HG03025 (cell line): ENCODE results near the gene MED22.
A peak's percentile ranks its signal among the peaks of the same experiment; 100 is the strongest.
"Not testable (repeated sequence)": the region's sequence is repeated elsewhere in the genome, so short reads cannot be mapped to it uniquely, and the experiment has no call there.

ENCODE experiments used
- ATAC-seq: cut with Tn5 transposase; IDR thresholded peaks from one replicate; pipeline ENCODE4 v1.9.1; 2021; ENCODE audit warnings: mild to moderate bottlenecking, moderate library complexity; ENCODE audit not compliant: unreplicated experiment, low FRiP score

MED22 gene

DNA sequence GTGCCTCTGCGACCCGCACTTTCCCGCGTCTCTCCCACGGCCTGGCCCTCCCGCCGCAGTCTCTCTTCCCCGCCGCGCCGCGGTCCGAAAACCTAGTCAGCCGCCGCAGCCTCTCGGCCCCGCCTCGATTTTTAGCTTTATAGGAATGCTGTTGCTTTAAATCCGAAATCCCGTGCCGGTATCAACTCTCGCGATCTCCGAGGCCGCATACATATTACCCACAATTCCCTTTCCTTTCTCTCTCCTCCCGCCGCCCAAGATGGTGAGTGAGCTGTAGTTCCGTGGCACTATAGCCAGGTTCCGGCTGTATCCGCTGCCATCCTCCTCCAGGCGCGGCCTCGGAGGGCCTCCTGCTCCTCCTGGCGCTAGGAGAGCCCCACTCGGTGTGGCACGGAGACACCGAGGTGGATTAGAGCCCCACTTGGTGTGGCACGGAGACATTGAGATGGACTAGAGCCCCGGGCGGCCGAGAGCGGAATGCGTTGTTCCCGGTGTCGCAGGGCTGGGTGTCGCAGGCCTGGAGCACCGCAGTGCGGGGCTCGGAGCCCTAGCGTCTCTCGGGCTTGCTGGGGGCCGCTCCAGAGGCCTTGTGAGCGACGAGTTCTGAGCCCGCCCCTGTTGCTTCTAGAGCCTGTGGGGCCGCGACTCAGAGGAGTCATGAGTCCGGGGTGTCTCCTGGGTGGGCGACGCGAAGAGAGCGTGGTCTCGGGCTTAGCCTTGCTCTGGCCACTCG lies at the start of gene MED22, which contains the start of gene RPL7A:
Gene MED22, minus strand, starts transcription at position 147 of the 733 bp plus-strand sequence. CDS start 1,469 bp downstream, outside the sequence.
Gene RPL7A, plus strand, starts transcription at position 234 of the 733 bp plus-strand sequence. Its CDS starts 26 bp downstream, at position 260.
- peak; percentile 60 for ATAC-seq

GRCh38 chr9:133397370-133397769 lies 49.4 kb upstream of the MED22 start:
- no peak for ATAC-seq

DNA sequence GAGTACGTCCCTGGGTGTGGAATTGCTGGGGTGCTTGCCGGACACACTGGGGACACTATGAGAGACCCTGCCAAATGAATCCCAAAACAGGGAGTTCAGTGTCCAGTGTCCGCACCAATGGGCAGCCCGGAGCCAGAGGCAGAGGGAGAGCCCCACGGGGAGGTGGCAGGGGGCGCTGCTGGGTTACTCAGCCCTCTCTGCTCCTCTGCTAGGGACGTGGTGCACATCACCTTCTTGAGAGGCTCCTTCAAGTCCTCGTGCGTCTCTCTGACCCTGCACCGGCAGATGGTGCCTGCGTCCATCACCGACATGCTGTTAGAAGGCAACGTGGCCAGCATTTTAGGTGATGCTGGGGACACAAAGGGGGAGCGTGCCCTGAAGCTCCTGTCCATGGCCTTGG lies 49.0 kb upstream of the MED22 start:
- ATAC-seq, result no peak

DNA sequence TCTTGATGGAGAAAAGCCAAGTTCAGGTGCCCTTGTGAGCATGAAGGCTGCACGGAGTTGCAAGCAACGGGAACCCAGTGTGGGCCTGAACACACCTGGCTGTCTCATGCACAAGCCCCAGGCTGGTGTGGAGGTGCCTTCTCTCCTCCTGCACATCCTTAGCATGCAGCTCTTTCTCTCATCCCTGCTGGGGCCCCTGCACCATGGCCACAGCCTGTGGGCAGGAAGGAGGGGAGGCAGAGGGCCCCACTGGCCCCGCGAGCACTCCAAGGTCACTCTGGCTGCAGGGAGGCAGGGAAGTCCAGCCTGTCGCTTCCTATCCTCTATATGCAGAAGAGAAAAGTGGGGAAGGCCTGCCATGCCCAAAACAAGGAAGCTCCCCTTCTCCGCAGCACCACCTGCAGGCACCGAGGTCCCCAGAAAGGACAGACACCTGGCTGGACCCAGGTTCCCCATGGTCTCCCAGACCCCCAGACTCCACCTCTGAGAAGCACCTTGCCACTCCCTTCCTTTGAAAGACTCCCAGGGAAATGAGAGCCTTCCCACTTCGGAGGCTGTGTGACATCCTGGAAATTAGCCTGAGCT lies 46.8 kb upstream of the MED22 start:
- no peak for ATAC-seq

DNA sequence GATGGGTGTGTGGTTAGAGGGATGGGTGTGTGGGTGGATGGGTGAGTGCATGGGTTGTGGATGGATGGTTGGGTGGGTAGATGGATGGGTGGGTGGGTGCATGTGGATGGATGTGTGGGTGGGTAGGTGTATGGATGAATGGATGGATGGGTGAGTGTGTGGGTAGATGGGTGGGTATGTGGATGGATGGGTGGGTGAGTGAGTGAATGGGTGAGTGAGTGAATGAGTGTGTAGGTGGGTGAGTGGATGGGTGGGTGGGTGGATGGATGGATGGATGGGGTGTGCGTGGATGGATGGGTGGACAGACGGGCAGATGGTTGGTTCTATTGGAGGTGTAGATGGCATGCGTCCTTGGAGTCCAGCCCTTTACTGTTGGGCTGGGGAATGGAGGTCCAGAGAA lies 45.5 kb upstream of the MED22 start:
- no peak for ATAC-seq

DNA sequence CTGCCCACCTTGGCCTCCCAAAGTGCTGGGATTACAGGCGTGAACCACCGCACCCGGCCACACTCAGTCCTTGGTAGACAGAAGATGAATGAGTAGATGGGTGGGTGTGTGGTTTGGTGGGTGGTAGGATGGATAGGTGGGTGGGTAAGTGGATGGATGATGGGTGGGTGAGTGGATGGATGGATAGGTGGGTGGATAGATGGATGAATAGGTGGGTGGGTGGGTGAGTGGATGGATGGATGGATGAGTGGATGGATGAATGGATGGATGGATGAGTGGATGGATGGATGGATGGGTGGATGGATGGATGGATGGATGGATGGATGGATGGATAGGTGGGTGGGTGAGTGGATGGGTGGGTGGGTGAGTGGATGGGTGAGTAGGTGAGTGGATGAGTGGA lies 44.4 kb upstream of the MED22 start:
- ATAC-seq, result not testable (repeated sequence)

DNA sequence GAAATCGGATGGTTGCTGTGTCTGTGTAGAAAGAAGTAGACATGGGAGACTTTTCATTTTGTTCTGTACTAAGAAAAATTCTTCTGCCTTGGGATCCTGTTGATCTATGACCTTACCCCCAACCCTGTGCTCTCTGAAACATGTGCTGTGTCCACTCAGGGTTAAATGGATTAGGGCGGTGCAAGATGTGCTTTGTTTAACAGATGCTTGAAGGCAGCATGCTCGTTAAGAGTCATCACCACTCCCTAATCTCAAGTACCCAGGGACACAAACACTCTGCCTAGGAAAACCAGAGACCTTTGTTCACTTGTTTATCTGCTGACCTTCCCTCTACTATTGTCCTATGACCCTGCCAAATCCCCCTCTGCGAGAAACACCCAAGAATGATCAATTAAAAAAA lies 43.5 kb upstream of the MED22 start:
- ATAC-seq, result not testable (repeated sequence)

DNA sequence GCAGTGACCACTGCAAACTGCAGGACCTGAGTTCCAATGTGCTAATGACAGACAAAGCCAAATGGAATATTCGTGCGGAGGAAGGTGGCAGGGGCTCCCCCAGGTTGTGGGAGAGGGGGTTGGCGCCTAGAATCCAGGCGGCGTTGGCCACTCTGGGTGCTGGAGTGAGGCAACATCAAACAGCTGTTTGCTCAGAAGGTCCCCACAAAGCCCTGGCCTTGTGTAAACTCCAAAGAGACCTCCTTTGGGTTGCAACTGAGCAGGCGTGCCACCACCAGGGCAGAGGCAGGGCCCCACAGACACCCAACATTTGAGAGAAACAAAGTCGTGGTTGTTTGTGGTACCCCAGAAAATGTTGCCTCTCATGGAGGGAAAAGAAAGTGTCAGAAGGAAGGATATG lies 42.8 kb upstream of the MED22 start:
- ATAC-seq, result no peak

DNA sequence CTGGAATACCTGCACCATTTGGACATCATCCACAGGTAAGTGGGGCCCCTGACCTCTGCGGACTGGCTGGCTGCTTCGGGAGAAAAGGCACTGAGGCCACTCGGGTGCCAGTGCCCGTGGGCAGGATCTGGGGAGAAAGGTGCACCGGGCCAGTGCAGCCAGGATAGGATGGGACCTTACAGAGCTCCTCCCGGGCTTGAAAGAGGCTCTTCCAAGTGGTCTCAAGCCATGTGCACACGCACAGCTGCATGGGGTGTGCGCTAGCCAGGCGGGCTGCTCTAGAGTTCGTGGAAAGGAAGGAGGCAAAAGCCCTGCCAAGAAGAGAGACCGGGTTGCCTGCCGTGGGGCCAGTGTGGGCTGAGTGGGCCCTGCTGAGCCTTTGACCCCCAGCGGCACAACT lies 41.6 kb upstream of the MED22 start:
- no peak for ATAC-seq

- no peak for ATAC-seq
These were observed 41.2 kb upstream of the MED22 start for GRCh38 chr9:133389025-133389557.

DNA sequence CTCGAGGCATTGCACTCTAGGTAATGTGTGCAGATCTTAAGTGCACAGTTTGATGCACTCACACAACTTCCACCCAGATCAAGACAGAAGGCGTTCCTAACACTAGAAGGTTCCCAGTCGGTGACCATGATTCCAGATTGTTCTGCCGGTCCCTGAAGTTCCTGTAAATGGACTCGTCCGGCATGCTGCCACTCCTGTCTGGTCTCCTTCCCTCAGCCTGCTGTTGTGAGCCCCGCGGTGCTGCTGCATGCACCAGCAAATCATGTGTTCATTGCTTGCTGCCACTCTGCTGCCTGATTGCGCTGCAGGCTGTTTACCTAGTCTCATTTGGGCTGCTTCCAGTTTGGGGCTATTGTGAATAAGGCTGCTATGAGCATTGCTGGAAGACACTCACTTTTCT lies 39.7 kb upstream of the MED22 start:
- ATAC-seq, result no peak

DNA sequence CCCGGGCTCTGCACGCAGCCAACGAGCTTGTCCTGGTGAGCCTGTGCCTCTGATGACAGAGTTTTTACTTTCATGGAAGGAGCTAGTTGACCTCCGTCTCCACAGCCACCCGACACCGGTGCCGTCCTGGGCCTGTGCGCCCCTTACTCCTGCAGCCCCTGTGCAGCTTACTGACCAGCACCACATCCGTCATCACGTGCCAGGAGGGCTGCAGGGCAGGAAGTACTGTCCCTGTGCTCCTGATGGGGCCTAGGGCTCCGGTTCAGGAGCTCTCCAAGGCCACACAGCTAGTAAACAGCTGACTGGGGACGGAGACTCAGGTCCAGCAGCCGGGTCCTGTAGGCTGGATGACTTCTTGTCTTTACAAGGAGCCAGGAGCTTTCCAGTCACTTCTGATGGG lies 38.4 kb upstream of the MED22 start:
- no peak for ATAC-seq

DNA sequence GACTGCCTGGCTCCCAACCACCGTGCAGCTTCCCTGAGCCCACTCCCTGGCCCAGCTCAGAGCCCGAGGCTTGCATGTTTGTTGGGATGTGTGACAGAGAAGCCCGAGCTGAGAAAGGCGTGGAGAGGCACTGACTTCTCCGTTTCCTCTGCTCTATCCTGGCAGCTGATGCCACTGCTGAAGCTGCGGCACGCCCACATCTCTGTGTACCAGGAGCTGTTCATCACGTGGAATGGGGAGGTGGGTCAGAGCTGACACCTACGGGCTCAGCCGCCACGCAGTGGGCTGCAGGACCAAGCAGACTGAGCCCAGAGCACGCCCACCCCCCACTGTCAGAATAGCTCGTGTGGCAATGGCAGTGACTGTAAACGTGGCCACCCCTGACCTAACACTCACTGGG lies 37.5 kb upstream of the MED22 start:
- ATAC-seq, result no peak

DNA sequence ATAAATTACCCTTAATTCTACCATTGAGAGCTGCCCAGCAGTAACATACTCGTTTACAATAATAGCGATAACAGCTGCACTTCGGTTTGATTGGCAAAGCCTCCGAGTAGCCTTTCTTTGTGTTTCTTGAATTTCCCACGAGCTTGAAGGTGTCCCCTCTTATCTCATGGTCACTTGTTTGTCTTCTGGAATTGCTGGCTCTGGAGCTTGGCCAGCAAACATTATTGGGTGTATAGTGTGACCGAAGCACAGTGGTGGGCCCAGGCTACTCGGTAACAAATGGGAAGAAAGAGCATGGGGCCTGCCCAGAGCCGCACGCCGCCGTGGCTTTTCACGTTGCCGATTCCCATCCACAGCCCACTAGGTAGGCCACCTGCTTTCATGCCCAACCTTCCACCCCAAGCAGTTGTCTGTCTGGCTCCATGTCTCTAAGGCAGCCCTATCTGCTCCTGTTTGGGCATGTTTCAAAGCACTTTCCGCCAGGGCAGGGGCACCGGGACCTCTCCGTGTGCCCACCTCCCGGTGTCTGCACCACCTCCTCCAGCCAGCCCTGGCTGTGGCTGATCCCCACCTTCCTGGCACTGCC lies 36.9 kb upstream of the MED22 start:
- ATAC-seq, result no peak

DNA sequence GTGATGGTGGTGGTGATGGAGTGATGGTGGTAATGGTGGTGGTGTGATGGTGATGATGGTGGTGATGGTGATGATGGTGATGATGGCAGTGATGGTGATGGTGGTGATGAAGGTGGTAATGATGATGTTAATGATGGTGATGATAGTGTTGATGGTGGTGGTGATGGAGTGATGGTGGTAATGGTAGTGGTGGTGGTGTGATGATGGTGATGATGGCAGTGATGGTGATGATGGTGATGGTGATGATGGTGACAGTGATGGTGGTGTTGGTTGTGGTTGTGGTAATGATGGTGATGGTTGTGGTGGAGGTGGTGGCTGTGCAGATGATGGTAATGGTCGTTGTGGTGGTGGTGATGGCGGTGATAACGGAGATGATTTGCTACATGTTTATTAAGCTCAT lies 35.5 kb upstream of the MED22 start:
- no peak for ATAC-seq

- no peak for ATAC-seq
These were observed 34.7 kb upstream of the MED22 start for GRCh38 chr9:133382507-133383141.

DNA sequence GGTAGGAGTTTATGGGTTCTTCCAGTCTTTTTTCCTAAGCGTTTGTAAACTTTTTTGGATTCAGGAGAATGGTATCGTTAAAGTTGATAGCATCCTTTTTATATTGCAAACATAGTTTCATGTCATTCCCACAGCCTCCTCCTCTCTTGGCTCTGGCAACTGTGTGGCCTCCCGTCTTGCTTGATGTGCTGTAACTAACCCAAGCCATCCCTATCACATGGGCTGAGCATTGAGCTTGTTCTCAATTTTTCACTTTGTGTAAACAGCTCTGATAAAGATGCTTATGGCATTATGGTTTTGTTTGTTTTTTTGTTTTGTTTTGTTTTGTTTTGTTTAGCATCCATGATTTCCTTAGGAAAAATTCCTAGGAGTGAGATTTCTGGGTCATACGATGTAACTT lies 32.8 kb upstream of the MED22 start:
- ATAC-seq, result no peak

- ATAC-seq, result no peak
These were observed 31.5 kb upstream of the MED22 start for GRCh38 chr9:133379153-133380086.

DNA sequence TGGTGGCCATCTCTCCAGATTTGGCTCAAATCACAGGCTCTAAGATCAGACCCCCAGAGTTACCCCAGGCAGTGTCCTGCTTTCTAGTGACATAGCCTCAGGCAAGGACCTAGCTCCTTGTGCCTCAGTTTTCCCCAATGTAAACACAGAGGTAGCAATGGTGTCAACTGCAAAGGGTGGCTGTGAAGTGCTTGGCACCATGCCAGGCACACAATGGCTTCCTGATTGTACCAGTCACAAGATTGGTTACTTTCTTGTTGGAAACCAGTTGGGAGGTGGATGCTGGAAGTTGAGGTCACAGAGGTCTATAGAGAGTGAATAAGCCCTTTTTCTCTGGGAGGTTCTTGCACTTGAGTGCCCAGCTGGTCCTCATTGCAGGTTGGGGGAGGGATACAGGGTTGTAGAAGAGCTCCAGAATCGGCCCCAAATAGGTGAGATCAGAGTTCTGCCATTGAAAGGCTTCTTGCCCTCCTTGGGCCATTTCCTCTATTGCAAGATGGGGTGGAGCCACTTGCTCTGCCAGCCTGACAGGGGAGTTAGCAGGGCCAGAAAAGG lies 30.6 kb upstream of the MED22 start:
- ATAC-seq, result no peak

DNA sequence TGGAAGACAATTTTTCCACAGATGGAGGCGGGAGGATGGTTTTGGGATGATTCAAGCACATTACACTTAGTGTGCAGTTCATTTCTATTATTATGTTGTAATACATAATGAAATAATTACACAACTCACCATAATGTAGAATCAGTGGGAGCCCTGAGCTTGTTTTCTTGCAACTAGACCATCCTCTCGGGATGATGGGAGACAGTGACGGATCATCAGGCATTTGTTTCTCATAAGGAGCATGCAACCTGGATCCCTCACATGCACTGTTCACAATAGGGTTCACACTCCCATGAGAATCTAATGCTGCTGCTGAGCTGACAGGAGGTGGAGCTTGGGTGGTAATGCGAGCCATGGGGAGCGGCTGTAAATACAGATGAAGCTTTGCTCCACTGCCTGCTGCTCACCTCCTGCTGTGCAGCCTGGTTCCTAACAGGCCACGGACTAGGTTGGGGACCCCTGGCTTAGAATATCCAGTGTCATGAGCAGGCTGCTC lies 29.8 kb upstream of the MED22 start:
- no peak for ATAC-seq
